Muscle of back (tissue), 11 donors: Measurements from ENCODE around the gene ATP6V1B1. TPM values are rescaled to one million over a fixed set of nuclear protein-coding genes. Genes with fewer than 3 reads are reported as not detected.

Source experiments
- DNase-seq, 3 donors: peaks; one replicate each; pipeline versions ENCODE4 v3.0.0 to v3.0.0-alpha.2; 2013
- polyA plus RNA-seq, 10 donors: library from polyadenylated mRNA; unstranded; fragments of 120-200 nt; gene quantifications; one replicate each; pipeline ENCODE4 v1.2.1, GENCODE V29; 2013; ENCODE audit not compliant: insufficient read length in 10 of 10

Gene ATP6V1B1
- polyA plus RNA-seq, 10 donors, result 0.56 to 3.1 (median 1.2) TPM

GRCh38 chr2:70901227-70902066, 34.3 kb upstream of the ATP6V1B1 start:
- DNase-seq, result peak in 1 of 3 donors; percentile 71

- DNase-seq, result no peak
These were observed 33.6 kb upstream of the ATP6V1B1 start for GRCh38 chr2:70902067-70902442.

- DNase-seq, result no peak
These were observed 33.1 kb upstream of the ATP6V1B1 start for GRCh38 chr2:70902579-70902978.

GRCh38 chr2:70903171-70903570, 32.5 kb upstream of the ATP6V1B1 start:
- DNase-seq, result no peak

GRCh38 chr2:70903641-70904340, 31.9 kb upstream of the ATP6V1B1 start:
- no peak for DNase-seq

GRCh38 chr2:70904371-70905216, 31.1 kb upstream of the ATP6V1B1 start:
- DNase-seq, result no peak

GRCh38 chr2:70905443-70906421, 30.0 kb upstream of the ATP6V1B1 start:
- no peak for DNase-seq

- DNase-seq, result no peak
These were observed 29.2 kb upstream of the ATP6V1B1 start for GRCh38 chr2:70906439-70907005.

GRCh38 chr2:70907130-70908057, 28.3 kb upstream of the ATP6V1B1 start:
- peak in 1 of 3 donors; percentile 72 for DNase-seq

GRCh38 chr2:70916291-70916690, 19.4 kb upstream of the ATP6V1B1 start:
- no peak for DNase-seq

- no peak for DNase-seq
These were observed 17.7 kb upstream of the ATP6V1B1 start for GRCh38 chr2:70918016-70918415.

- DNase-seq, result peak; percentile 63 to 77 (median 76)
These were observed 15.9 kb upstream of the ATP6V1B1 start for GRCh38 chr2:70919672-70920366.

- DNase-seq, result no peak
These were observed 15.4 kb upstream of the ATP6V1B1 start for GRCh38 chr2:70920367-70920715.

GRCh38 chr2:70921031-70921430, 14.7 kb upstream of the ATP6V1B1 start:
- DNase-seq, result no peak

GRCh38 chr2:70921839-70922234, 13.9 kb upstream of the ATP6V1B1 start:
- DNase-seq, result no peak

GRCh38 chr2:70922235-70923234, 13.2 kb upstream of the ATP6V1B1 start:
- DNase-seq, result peak; percentile 54 to 57 (median 56)

GRCh38 chr2:70923378-70924015, 12.2 kb upstream of the ATP6V1B1 start:
- DNase-seq, result no peak
